Naive B cell (primary cell): ENCODE data around the gene EFNA4. TPM values are rescaled to one million over a fixed set of nuclear protein-coding genes. Genes with fewer than 3 reads are reported as not detected.

Source experiments
- ATAC-seq, 2 donors: fragments of 150-1000 bp; cut with Tn5 transposase; 2 replicates each; pipeline ENCODE4 v1.10.0; 2021; ENCODE audit warnings: low read depth in 2 of 2, mild to moderate bottlenecking in 2 of 2, moderate library complexity in 2 of 2
- DNase-seq: peaks from one replicate; pipeline ENCODE4 v3.0.0; 2022
- H3K27ac Mint-ChIP-seq, 6 donors: one replicate each; pipeline ENCODE4 v1.8.0; 2020 to 2022; ENCODE audit warnings: mild to moderate bottlenecking in 6 of 6, mixed read lengths in 6 of 6, moderate library complexity in 5 of 6, inconsistent platforms in 2 of 6
- H3K27me3 Mint-ChIP-seq, 3 donors: one replicate each; pipeline ENCODE4 v1.8.0; 2021 to 2022; ENCODE audit warnings: mixed read lengths in 3 of 3, mild to moderate bottlenecking in 1 of 3
- H3K36me3 Mint-ChIP-seq, 2 donors: one replicate each; pipeline ENCODE4 v1.8.0; 2020 to 2022; ENCODE audit warnings: mixed read lengths in 2 of 2, inconsistent platforms in 1 of 2, mild to moderate bottlenecking in 1 of 2
- H3K4me1 Mint-ChIP-seq, 3 donors: one replicate each; pipeline ENCODE4 v1.8.0; 2020 to 2022; ENCODE audit warnings: mixed read lengths in 3 of 3, inconsistent platforms in 1 of 3, mild to moderate bottlenecking in 1 of 3, moderate library complexity in 1 of 3
- H3K4me3 Mint-ChIP-seq, 8 donors: one replicate each; pipeline ENCODE4 v1.8.0; 2020 to 2022; ENCODE audit warnings: mild to moderate bottlenecking in 8 of 8, mixed read lengths in 8 of 8, moderate library complexity in 8 of 8, inconsistent platforms in 2 of 8
- H3K9me3 Mint-ChIP-seq, 7 donors: one replicate each; pipeline ENCODE4 v1.8.0; 2020 to 2022; ENCODE audit warnings: mixed read lengths in 7 of 7, mild to moderate bottlenecking in 5 of 7, inconsistent platforms in 2 of 7, moderate library complexity in 1 of 7
- polyA plus RNA-seq, 6 donors: library from polyadenylated mRNA; unstranded; fragments of 300-500 nt; fragmentation: Illumina TruSeq; gene quantifications; one replicate each; pipeline ENCODE4 v1.2.3, GENCODE V29; 2021; ENCODE audit warnings: low read depth in 6 of 6

Gene EFNA4
- polyA plus RNA-seq, 6 donors from 2014 or later: 2.6 to 6.0 (median 3.3) TPM; not detected in 1

- Mint-ChIP-seq H3K36me3 (no peaks in the 10 kb centered on the region), H3K4me1 (peaks cover 17 to 29% (median 28%) of the 10 kb centered on the region in 3 donors), H3K9me3 (no peaks in the 10 kb centered on the region), H3K4me3 (peak overlapping the region; percentile 75 to 94 (median 86)), H3K27me3 (peaks cover 0 to 6% (median 0%) of the 10 kb centered on the region in 3 donors), H3K27ac (peak overlapping the region in 1 of 6 donors; percentile 37)
- DNase-seq: no peak
- peak in 1 of 2 donors; percentile 1 for ATAC-seq
These were observed 12.2 kb upstream of the EFNA4 start for GRCh38 chr1:155051342-155051776.

GRCh38 chr1:155051777-155052398 lies 11.7 kb upstream of the EFNA4 start:
- H3K36me3 Mint-ChIP-seq: no peaks in the 10 kb centered on the region
- peak overlapping the region in 4 of 6 donors; percentile 37 to 86 (median 81) for H3K27ac Mint-ChIP-seq
- DNase-seq: peak; percentile 48
- no peaks in the 10 kb centered on the region for H3K9me3 Mint-ChIP-seq
- peak overlapping the region; percentile 75 to 94 (median 86) for H3K4me3 Mint-ChIP-seq
- H3K4me1 Mint-ChIP-seq: peaks cover 17 to 29% (median 28%) of the 10 kb centered on the region in 3 donors
- H3K27me3 Mint-ChIP-seq: peaks cover 0 to 4% (median 0%) of the 10 kb centered on the region in 3 donors
- peak; percentile 52 for ATAC-seq

- H3K27ac Mint-ChIP-seq: peak overlapping the region in 3 of 6 donors; percentile 10 to 54 (median 50)
- H3K9me3 Mint-ChIP-seq: no peaks in the 10 kb centered on the region
- H3K4me1 Mint-ChIP-seq: peaks cover 17 to 29% (median 28%) of the 10 kb centered on the region in 3 donors
- H3K27me3 Mint-ChIP-seq: no peaks in the 10 kb centered on the region
- DNase-seq: no peak
- peak; percentile 19 to 20 for ATAC-seq
- H3K36me3 Mint-ChIP-seq: no peaks in the 10 kb centered on the region
- H3K4me3 Mint-ChIP-seq: peak overlapping the region; percentile 75 to 94 (median 86)
These were observed 10.8 kb upstream of the EFNA4 start for GRCh38 chr1:155052439-155053395.

- no peak for DNase-seq
- ATAC-seq: no peak
- Mint-ChIP-seq H3K36me3 (no peaks in the 10 kb centered on the region), H3K4me3 (peak overlapping the region in 6 of 8 donors; percentile 47 to 88 (median 71)), H3K27me3 (no peaks in the 10 kb centered on the region), H3K9me3 (no peaks in the 10 kb centered on the region), H3K4me1 (peaks cover 17 to 29% (median 28%) of the 10 kb centered on the region in 3 donors), H3K27ac (no peak overlapping the region)
These were observed 9.9 kb upstream of the EFNA4 start for GRCh38 chr1:155053531-155054105.

- Mint-ChIP-seq H3K4me3 (no peak overlapping the region), H3K9me3 (no peaks in the 10 kb centered on the region), H3K4me1 (peaks cover 20 to 22% (median 22%) of the 10 kb centered on the region in 3 donors), H3K36me3 (no peaks in the 10 kb centered on the region), H3K27me3 (peaks cover 0 to 4% (median 0%) of the 10 kb centered on the region in 3 donors), H3K27ac (no peak overlapping the region)
- DNase-seq (no peak), ATAC-seq (no peak)
These were observed 6.4 kb upstream of the EFNA4 start for GRCh38 chr1:155057104-155057503.

- ATAC-seq: no peak
These were observed 5.7 kb upstream of the EFNA4 start for GRCh38 chr1:155057788-155058211.

GRCh38 chr1:155060736-155061135 lies 2.8 kb upstream of the EFNA4 start:
- H3K9me3 Mint-ChIP-seq: no peaks in the 10 kb centered on the region
- DNase-seq: no peak
- H3K27ac Mint-ChIP-seq: peak overlapping the region in 1 of 6 donors; percentile 39
- H3K36me3 Mint-ChIP-seq: no peaks in the 10 kb centered on the region
- H3K27me3 Mint-ChIP-seq: peaks cover 0 to 4% (median 0%) of the 10 kb centered on the region in 3 donors
- no peak for ATAC-seq
- H3K4me3 Mint-ChIP-seq: no peak overlapping the region
- peaks cover 29 to 33% (median 31%) of the 10 kb centered on the region in 3 donors for H3K4me1 Mint-ChIP-seq

More at GRCh38 chr1:155057788-155058211, 5.7 kb upstream of the EFNA4 start:
- Mint-ChIP-seq H3K27ac (no peak overlapping the region), H3K4me3 (no peak overlapping the region), H3K4me1 (peaks cover 19 to 21% (median 21%) of the 10 kb centered on the region in 3 donors), H3K36me3 (no peaks in the 10 kb centered on the region), H3K27me3 (peaks cover 0 to 4% (median 0%) of the 10 kb centered on the region in 3 donors), H3K9me3 (no peaks in the 10 kb centered on the region)
- DNase-seq: no peak

GRCh38 chr1:155061381-155062150 lies 2.0 kb upstream of the EFNA4 start:
- no peaks in the 10 kb centered on the region for H3K9me3 Mint-ChIP-seq

GRCh38 chr1:155062151-155062686 lies 1.3 kb upstream of the EFNA4 start:
- DNase-seq (no peak), ATAC-seq (no peak)
- Mint-ChIP-seq H3K4me3 (peak overlapping the region in 6 of 8 donors; percentile 21 to 95 (median 82)), H3K27ac (peak overlapping the region in 2 of 6 donors; percentile 54 to 62), H3K4me1 (peaks cover 40 to 44% (median 42%) of the 10 kb centered on the region in 3 donors), H3K27me3 (peaks cover 0 to 4% (median 0%) of the 10 kb centered on the region in 3 donors), H3K36me3 (peaks cover 0 to 9% of the 10 kb centered on the region in 2 donors), H3K9me3 (no peaks in the 10 kb centered on the region)

More at GRCh38 chr1:155061381-155062150, 2.0 kb upstream of the EFNA4 start:
- Mint-ChIP-seq H3K4me3 (peak overlapping the region; percentile 10 to 86 (median 74)), H3K27me3 (peaks cover 0 to 4% (median 0%) of the 10 kb centered on the region in 3 donors), H3K36me3 (peaks cover 0 to 2% of the 10 kb centered on the region in 2 donors), H3K4me1 (peaks cover 35 to 37% (median 35%) of the 10 kb centered on the region in 3 donors), H3K27ac (peak overlapping the region in 3 of 6 donors; percentile 34 to 73 (median 58))
- DNase-seq (peak; percentile 93), ATAC-seq (peak; percentile 54 to 64)

- peaks cover 0 to 4% (median 0%) of the 10 kb centered on the region in 3 donors for H3K27me3 Mint-ChIP-seq
- H3K4me1 Mint-ChIP-seq: peaks cover 42 to 47% (median 42%) of the 10 kb centered on the region in 3 donors
- peak; percentile 65 for DNase-seq
- H3K27ac Mint-ChIP-seq: peak overlapping the region in 5 of 6 donors; percentile 48 to 95 (median 94)
- H3K9me3 Mint-ChIP-seq: no peaks in the 10 kb centered on the region
- ATAC-seq: peak; percentile 31
- peaks cover 0 to 11% of the 10 kb centered on the region in 2 donors for H3K36me3 Mint-ChIP-seq
- H3K4me3 Mint-ChIP-seq: peak overlapping the region; percentile 77 to 98 (median 94)
These were observed 683 bp upstream of the EFNA4 start for GRCh38 chr1:155062702-155063411.

GRCh38 chr1:155064111-155064831 lies 731 bp downstream of the EFNA4 start:
- Mint-ChIP-seq H3K4me3 (peak overlapping the region; percentile 77 to 93 (median 88)), H3K4me1 (peaks cover 45 to 47% (median 47%) of the 10 kb centered on the region in 3 donors), H3K27me3 (peaks cover 0 to 4% (median 0%) of the 10 kb centered on the region in 3 donors), H3K36me3 (peaks cover 0 to 11% of the 10 kb centered on the region in 2 donors), H3K27ac (peak overlapping the region; percentile 7 to 94 (median 35)), H3K9me3 (no peaks in the 10 kb centered on the region)
- ATAC-seq: peak; percentile 2 to 9
- no peak for DNase-seq
